ENCODE measurements around the gene UNCX. TPM values are rescaled to one million over a fixed set of nuclear protein-coding genes. Genes with fewer than 3 reads are reported as not detected.
A peak's percentile ranks its signal among the peaks of the same experiment; 100 is the strongest.
"Not testable (repeated sequence)": the region's sequence is repeated elsewhere in the genome, so short reads cannot be mapped to it uniquely, and the experiment has no call there.

The UNCX gene
- polyA plus RNA-seq, 3 donors from 2014 or later, result not detected

GRCh38 chr7:1204460-1205140 is 28.1 kb upstream of the UNCX start:
- DNase-seq, result no peak
- Mint-ChIP-seq H3K4me1 (no peaks in the 10 kb centered on the region), H3K36me3 (no peaks in the 10 kb centered on the region), H3K9me3 (no peaks in the 10 kb centered on the region), H3K27me3 (ENCODE audit: low read depth in 3 of 3) (peaks cover 1 to 3% (median 2%) of the 10 kb centered on the region in 3 donors), H3K4me3 (no peak overlapping the region), H3K27ac (no peak overlapping the region)

- not testable (repeated sequence) for H3K4me3 Mint-ChIP-seq; H3K27me3 Mint-ChIP-seq (ENCODE audit: low read depth in 3 of 3)
Observed at GRCh38 chr7:1205742-1206141, 26.9 kb upstream of the UNCX start.

GRCh38 chr7:1209097-1209496 is 23.6 kb upstream of the UNCX start:
- Mint-ChIP-seq H3K27me3 (ENCODE audit: low read depth in 3 of 3) (peaks cover 4 to 14% (median 9%) of the 10 kb centered on the region in 3 donors), H3K27ac (no peak overlapping the region), H3K4me3 (no peak overlapping the region), H3K4me1 (no peaks in the 10 kb centered on the region), H3K36me3 (no peaks in the 10 kb centered on the region), H3K9me3 (no peaks in the 10 kb centered on the region)
- no peak for DNase-seq

More at GRCh38 chr7:1205742-1206141, 26.9 kb upstream of the UNCX start:
- DNase-seq, H3K4me1 Mint-ChIP-seq, H3K36me3 Mint-ChIP-seq, H3K9me3 Mint-ChIP-seq, H3K27ac Mint-ChIP-seq: not testable (repeated sequence)

DNA sequence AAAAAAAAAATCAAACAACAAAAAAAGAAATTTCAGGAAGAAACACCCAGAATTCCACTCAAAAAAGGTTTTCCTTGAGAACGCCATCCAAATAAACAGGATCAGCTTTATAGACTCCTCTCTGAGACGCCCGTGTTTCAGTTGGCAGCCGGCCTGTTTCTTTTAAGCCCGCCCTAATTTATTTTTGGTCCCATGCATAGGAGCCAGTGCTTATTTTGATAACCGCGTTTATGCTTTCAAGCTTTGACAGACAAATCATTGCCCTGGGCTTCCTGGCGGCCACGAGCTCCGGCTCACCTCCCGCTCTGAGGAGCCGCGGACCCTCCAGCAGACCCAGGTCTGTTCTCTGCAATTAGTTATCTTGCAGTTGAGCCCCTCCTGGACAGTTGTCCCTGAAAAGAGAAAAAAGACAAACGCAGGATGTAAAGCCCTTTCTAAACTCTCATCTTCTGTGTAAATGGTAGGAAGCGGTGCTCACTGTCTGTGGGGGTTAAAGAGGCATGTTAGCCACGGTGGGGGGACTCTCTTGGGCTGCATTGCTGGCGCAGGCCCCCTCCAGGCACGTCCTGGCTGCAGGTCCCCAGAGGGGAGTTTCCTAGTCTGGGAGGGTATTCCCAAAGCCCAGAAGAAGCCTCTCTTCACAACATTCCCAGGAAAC is 22.2 kb upstream of the UNCX start:
- H3K27ac Mint-ChIP-seq, result no peak overlapping the region
- no peaks in the 10 kb centered on the region for H3K36me3 Mint-ChIP-seq
- H3K27me3 Mint-ChIP-seq (ENCODE audit: low read depth in 3 of 3), result peaks cover 4 to 16% (median 9%) of the 10 kb centered on the region in 3 donors
- no peak for DNase-seq
- H3K4me3 Mint-ChIP-seq, result peak overlapping the region in 1 of 5 donors; percentile 25
- H3K4me1 Mint-ChIP-seq, result no peaks in the 10 kb centered on the region
- H3K9me3 Mint-ChIP-seq, result no peaks in the 10 kb centered on the region

DNA sequence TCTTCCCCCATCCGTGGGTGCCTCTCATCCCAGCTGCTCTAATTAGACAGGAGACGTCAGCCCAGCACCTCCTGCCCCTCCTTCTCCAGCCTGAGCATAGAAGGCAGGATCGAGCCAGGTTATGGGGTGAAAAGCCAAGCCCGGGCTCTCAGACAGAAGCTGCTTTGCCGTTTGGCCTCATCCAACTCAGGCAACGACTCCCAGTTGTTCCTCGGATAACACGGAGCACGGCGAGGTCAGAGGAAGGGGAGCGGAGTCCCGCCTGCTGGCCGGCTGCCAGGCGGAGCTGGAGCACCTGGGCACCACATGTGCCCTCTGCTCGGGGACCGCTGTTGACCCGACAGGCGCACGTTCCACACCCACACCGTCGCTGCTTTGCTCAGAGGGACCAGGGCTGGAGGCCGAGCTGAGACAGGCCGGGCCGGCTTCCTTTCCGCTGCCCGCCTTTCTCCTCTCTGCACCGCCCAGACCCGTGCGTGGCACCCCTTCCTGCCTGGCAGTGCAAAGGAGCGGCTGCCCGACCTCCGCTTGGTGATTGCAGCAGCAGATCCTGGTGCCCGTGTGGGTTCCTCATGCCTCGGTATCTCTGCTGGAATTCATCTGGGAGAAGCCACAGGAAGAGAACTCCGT is 21.6 kb upstream of the UNCX start:
- DNase-seq, result no peak
- H3K27me3 Mint-ChIP-seq (ENCODE audit: low read depth in 3 of 3), result peaks cover 4 to 16% (median 9%) of the 10 kb centered on the region in 3 donors
- no peak overlapping the region for H3K27ac Mint-ChIP-seq
- H3K9me3 Mint-ChIP-seq, result peaks cover 0 to 1% (median 0%) of the 10 kb centered on the region in 6 donors
- no peak overlapping the region for H3K4me3 Mint-ChIP-seq
- no peaks in the 10 kb centered on the region for H3K36me3 Mint-ChIP-seq
- no peaks in the 10 kb centered on the region for H3K4me1 Mint-ChIP-seq

GRCh38 chr7:1211611-1212010 is 21.1 kb upstream of the UNCX start:
- peaks cover 0 to 1% (median 0%) of the 10 kb centered on the region in 6 donors for H3K9me3 Mint-ChIP-seq
- H3K4me3 Mint-ChIP-seq, result no peak overlapping the region
- no peaks in the 10 kb centered on the region for H3K36me3 Mint-ChIP-seq
- H3K4me1 Mint-ChIP-seq, result no peaks in the 10 kb centered on the region
- DNase-seq, result no peak
- no peak overlapping the region for H3K27ac Mint-ChIP-seq
- peaks cover 4 to 16% (median 11%) of the 10 kb centered on the region in 3 donors for H3K27me3 Mint-ChIP-seq (ENCODE audit: low read depth in 3 of 3)

DNA sequence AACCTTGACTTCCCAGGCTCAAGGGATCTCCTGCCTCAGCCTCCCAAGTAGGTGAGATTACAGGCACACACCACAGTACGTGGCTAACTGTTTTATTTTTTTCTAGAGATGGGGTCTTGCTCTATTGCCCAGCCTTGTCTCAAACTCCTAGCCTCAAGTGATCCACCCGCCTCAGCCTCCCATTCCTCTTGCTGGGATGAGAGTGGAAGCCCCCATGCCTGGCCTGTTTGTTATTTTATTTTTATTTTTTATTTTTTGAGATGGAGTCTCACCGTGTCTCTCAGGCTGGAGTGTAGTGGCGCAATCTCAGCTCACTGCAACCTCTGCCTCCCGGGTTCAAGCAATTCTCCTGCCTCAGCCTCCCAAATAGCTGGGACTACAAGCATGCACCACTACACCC is 20.6 kb upstream of the UNCX start:
- not testable (repeated sequence) for H3K27ac Mint-ChIP-seq, H3K9me3 Mint-ChIP-seq, H3K36me3 Mint-ChIP-seq, H3K4me1 Mint-ChIP-seq, H3K4me3 Mint-ChIP-seq, DNase-seq
- peaks cover 4 to 16% (median 11%) of the 10 kb centered on the region in 3 donors for H3K27me3 Mint-ChIP-seq (ENCODE audit: low read depth in 3 of 3)

DNA sequence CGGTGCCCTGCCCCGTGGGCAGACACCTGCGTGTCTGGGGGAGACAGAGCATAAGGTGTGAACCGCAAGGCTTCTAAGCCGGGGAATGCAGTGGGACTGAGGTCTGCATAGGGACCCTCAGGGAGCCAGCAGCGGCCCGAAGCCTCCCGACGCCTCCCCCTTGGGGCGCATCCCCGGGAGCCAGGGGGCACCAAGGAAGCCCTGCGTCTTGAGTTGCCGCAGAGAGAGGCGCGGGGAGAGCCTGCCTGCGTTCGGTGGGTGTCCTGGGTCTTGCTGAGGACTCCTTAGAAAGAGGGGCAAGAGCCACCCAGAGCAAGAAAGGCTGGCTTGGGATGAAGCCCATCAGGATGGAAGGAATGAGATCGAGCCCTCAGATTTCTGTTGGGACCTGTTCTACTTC is 18.2 kb upstream of the UNCX start:
- DNase-seq, result no peak
- Mint-ChIP-seq H3K4me3 (no peak overlapping the region), H3K9me3 (peaks cover 0 to 6% (median 0%) of the 10 kb centered on the region in 6 donors), H3K4me1 (no peaks in the 10 kb centered on the region), H3K27ac (no peak overlapping the region), H3K27me3 (ENCODE audit: low read depth in 3 of 3) (peaks cover 3 to 16% (median 15%) of the 10 kb centered on the region in 3 donors), H3K36me3 (no peaks in the 10 kb centered on the region)

DNA sequence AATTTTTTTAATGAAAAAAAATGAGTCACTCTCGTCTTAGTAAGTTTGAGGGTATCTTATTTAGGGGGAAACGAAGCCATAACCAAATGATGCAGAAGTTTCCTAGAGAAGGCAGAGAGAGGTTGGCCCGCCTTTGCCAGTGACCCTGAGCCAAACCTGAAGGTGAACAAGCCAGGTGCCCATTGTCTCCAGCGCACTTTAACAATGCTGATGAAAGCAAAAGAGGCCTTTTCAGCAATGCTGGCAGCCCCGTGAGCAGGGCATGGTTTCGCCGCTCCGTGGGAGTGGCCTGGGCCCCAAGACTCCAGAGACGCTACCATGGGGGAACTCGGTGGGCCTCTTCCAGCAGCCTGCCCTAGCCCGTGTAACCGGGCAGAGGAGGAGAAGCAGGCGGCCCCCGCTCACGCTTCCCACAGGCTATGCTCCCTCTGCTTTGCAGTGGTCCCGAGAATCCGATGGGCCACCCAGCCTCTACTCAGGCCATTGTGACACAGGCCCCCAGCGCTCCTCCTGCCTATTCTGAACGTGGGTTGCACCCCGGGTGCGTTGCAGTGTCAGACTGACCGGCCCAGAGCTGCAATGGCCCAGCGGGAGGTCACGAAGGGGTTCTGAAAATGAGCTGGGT is 14.0 kb upstream of the UNCX start:
- Mint-ChIP-seq H3K36me3 (no peaks in the 10 kb centered on the region), H3K9me3 (peaks cover 0 to 6% (median 0%) of the 10 kb centered on the region in 6 donors), H3K4me1 (no peaks in the 10 kb centered on the region), H3K27ac (no peak overlapping the region), H3K4me3 (no peak overlapping the region), H3K27me3 (ENCODE audit: low read depth in 3 of 3) (peaks cover 11 to 18% (median 15%) of the 10 kb centered on the region in 3 donors)
- DNase-seq, result no peak

DNA sequence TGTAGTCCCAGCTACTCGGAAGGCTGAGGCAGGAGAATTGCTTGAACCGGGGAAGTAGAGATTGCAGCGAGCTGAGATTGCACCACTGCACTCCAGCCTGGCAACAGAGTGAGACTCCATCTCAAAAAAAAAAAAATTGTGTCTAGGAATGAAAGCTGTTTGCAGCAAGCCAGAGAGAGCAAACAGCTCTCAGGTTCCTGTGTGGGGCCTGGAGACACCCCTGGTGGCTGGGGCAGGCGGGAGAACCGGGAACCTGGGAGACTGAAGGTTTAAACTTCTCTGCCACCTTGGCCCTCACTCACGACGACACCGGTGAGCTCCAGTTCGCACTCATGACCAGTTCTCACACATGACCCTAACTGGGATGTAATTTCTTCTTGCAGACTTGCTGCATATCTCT is 13.2 kb upstream of the UNCX start:
- no peak overlapping the region for H3K4me3 Mint-ChIP-seq
- no peaks in the 10 kb centered on the region for H3K4me1 Mint-ChIP-seq
- H3K36me3 Mint-ChIP-seq, result no peaks in the 10 kb centered on the region
- H3K9me3 Mint-ChIP-seq, result peaks cover 0 to 6% (median 0%) of the 10 kb centered on the region in 6 donors
- H3K27me3 Mint-ChIP-seq (ENCODE audit: low read depth in 3 of 3), result peaks cover 9 to 23% (median 11%) of the 10 kb centered on the region in 3 donors
- no peak overlapping the region for H3K27ac Mint-ChIP-seq
- DNase-seq, result no peak

DNA sequence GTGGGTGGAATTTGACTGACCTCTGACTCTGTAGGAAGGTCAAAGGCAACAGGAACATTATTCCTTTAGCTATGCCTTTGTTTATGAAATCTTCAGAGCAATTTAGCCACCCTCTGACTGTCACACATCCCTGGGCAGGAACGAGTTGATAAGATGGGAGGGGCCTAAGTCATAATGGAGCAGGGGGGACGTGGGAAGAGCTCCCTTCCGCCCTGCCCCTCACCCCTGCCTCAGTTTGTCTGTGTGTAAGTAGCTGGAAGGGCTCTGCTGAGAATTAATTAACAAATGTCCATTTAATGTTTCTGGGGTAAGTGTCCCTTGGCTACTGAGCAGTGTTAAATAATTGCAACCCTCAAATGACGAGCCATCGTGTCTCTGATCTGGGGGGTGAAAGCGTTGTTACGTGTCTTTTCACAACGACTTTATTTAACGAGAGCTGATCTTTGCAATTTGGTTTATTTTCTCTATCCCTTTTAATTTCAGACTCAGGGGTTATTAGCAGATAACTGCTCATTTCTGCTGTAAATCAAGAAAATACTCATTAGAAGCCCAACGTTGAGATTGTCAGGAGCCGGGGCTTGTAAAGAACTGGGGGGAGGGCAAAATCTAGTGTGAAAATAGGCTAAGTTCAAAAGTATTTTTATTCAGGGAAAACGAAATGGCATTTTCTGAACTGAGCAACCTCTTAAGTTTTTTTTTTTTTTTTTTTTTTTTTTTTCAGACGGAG is 12.5 kb upstream of the UNCX start:
- peaks cover 9 to 27% (median 15%) of the 10 kb centered on the region in 3 donors for H3K27me3 Mint-ChIP-seq (ENCODE audit: low read depth in 3 of 3)
- no peaks in the 10 kb centered on the region for H3K4me1 Mint-ChIP-seq
- peaks cover 0 to 6% (median 0%) of the 10 kb centered on the region in 6 donors for H3K9me3 Mint-ChIP-seq
- no peak for DNase-seq
- H3K27ac Mint-ChIP-seq, result no peak overlapping the region
- no peaks in the 10 kb centered on the region for H3K36me3 Mint-ChIP-seq
- no peak overlapping the region for H3K4me3 Mint-ChIP-seq

GRCh38 chr7:1220977-1221745 is 11.5 kb upstream of the UNCX start:
- Mint-ChIP-seq H3K36me3 (no peaks in the 10 kb centered on the region), H3K27ac (no peak overlapping the region), H3K27me3 (ENCODE audit: low read depth in 3 of 3) (peaks cover 16 to 37% (median 22%) of the 10 kb centered on the region in 3 donors), H3K9me3 (peaks cover 0 to 6% (median 0%) of the 10 kb centered on the region in 6 donors), H3K4me1 (no peaks in the 10 kb centered on the region), H3K4me3 (no peak overlapping the region)
- no peak for DNase-seq
